Neural progenitor cell (in vitro differentiated cells): ENCODE measurements around the gene BCAS3.

ENCODE experiments used
- EZH2 ChIP-seq: fragments of 200-600 bp; sonication (generic); IDR thresholded peaks from 2 replicates; pipeline ENCODE4 v1.6.1; 2017; ENCODE audit warnings: antibody characterized with exemption, mild to moderate bottlenecking, moderate library complexity
- EZH2phosphoT487 ChIP-seq: fragments of 200-600 bp; sonication (generic); IDR thresholded peaks from 2 replicates; pipeline ENCODE4 v1.6.1; 2017; ENCODE audit warnings: antibody characterized with exemption
- TF ChIP-seq, protein P1 (sequence below): fragments of 200-600 bp; sonication (generic); IDR thresholded peaks from 2 replicates; pipeline ENCODE4 v1.5.1; 2017; ENCODE audit warnings: antibody characterized with exemption, mild to moderate bottlenecking

DNA sequence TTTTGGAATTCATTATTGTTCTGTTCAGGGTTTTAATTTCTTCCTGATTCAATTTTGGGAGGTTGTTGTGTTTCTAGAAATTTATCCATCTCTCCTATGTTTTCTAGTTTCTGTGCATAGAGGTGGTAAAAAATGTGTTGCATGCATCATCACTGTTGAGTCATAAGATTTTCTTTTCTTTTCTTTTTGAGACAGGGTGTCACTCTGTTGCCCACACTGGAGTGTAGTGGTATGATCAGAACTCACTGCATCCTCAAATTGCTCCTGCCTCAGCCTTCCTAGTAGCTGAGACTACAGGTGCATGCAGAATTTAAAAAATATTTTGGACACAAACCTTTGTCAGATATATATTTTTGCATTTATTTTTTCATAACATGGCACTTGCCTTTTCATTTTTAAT lies 184.8 kb downstream of the BCAS3 start:
- TF ChIP-seq EZH2phosphoT487 = no peak
- TF ChIP-seq, protein P1, sequence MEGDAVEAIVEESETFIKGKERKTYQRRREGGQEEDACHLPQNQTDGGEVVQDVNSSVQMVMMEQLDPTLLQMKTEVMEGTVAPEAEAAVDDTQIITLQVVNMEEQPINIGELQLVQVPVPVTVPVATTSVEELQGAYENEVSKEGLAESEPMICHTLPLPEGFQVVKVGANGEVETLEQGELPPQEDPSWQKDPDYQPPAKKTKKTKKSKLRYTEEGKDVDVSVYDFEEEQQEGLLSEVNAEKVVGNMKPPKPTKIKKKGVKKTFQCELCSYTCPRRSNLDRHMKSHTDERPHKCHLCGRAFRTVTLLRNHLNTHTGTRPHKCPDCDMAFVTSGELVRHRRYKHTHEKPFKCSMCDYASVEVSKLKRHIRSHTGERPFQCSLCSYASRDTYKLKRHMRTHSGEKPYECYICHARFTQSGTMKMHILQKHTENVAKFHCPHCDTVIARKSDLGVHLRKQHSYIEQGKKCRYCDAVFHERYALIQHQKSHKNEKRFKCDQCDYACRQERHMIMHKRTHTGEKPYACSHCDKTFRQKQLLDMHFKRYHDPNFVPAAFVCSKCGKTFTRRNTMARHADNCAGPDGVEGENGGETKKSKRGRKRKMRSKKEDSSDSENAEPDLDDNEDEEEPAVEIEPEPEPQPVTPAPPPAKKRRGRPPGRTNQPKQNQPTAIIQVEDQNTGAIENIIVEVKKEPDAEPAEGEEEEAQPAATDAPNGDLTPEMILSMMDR = no peak
- no peak for TF ChIP-seq EZH2
